Kidney epithelial cell (primary cell): Measurements from ENCODE around the gene UBASH3A. TPM values are rescaled to one million over a fixed set of nuclear protein-coding genes. Genes with fewer than 3 reads are reported as not detected.
A peak's percentile ranks its signal among the peaks of the same experiment; 100 is the strongest.

ENCODE experiments used
- DNase-seq: peaks from one replicate; pipeline ENCODE4 v3.0.0-alpha.2; 2010; ENCODE audit warnings: low read depth
- H3K27me3 ChIP-seq: 2 replicates; pipeline ENCODE4 v1.6.0; 2011; ENCODE audit warnings: low read length; ENCODE audit not compliant: control insufficient read depth, insufficient read depth
- H3K36me3 ChIP-seq: 2 replicates; pipeline ENCODE4 v1.5.1; 2011; ENCODE audit warnings: low read length; ENCODE audit not compliant: control insufficient read depth, insufficient read depth
- H3K4me3 ChIP-seq: 2 replicates; pipeline ENCODE4 v1.5.1; 2011; ENCODE audit warnings: low read depth, mild to moderate bottlenecking, control low read depth, low read length
- total RNA-seq: library from RNA; depleted of rRNA; stranded (reverse); fragments of >200 nt; gene quantifications from 2 replicates; pipeline ENCODE4 v1.2.3, GENCODE V29; 2015
- TF ChIP-seq, protein P1 (sequence below): IDR thresholded peaks from 2 replicates; pipeline ENCODE4 v1.5.1; 2011; ENCODE audit warnings: mild to moderate bottlenecking, moderate library complexity, low read length, control low read depth, inconsistent platforms; ENCODE audit not compliant: insufficient read depth, poor library complexity, severe bottlenecking

Gene UBASH3A
- total RNA-seq, 1 donor from 2014 or later = not detected

DNA sequence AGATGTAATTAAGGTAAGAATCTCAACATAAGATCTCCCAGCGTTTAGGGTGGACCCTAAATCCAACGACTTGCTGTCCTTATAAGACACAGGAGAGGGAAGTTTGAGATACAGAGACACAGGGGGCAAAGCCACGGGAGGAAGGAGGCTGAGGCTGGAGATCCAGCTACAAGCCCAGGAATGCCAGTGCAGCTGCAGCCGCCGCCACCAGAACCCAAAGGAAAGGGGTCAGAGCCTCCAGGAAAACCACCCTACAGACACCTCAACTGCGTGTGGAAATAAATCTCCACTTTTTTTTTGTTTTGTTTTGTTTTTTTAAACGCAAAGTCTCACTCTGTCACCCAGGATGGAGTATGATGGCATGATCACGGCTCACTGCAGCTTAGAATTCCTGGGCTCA is 25.3 kb upstream of the UBASH3A start:
- Histone ChIP-seq H3K27me3 (peaks cover 25% of the 10 kb centered on the region), H3K36me3 (no peaks in the 10 kb centered on the region), H3K4me3 (no peak overlapping the region)
- no peak for DNase-seq
- TF ChIP-seq, protein P1, sequence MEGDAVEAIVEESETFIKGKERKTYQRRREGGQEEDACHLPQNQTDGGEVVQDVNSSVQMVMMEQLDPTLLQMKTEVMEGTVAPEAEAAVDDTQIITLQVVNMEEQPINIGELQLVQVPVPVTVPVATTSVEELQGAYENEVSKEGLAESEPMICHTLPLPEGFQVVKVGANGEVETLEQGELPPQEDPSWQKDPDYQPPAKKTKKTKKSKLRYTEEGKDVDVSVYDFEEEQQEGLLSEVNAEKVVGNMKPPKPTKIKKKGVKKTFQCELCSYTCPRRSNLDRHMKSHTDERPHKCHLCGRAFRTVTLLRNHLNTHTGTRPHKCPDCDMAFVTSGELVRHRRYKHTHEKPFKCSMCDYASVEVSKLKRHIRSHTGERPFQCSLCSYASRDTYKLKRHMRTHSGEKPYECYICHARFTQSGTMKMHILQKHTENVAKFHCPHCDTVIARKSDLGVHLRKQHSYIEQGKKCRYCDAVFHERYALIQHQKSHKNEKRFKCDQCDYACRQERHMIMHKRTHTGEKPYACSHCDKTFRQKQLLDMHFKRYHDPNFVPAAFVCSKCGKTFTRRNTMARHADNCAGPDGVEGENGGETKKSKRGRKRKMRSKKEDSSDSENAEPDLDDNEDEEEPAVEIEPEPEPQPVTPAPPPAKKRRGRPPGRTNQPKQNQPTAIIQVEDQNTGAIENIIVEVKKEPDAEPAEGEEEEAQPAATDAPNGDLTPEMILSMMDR = no peak

DNA sequence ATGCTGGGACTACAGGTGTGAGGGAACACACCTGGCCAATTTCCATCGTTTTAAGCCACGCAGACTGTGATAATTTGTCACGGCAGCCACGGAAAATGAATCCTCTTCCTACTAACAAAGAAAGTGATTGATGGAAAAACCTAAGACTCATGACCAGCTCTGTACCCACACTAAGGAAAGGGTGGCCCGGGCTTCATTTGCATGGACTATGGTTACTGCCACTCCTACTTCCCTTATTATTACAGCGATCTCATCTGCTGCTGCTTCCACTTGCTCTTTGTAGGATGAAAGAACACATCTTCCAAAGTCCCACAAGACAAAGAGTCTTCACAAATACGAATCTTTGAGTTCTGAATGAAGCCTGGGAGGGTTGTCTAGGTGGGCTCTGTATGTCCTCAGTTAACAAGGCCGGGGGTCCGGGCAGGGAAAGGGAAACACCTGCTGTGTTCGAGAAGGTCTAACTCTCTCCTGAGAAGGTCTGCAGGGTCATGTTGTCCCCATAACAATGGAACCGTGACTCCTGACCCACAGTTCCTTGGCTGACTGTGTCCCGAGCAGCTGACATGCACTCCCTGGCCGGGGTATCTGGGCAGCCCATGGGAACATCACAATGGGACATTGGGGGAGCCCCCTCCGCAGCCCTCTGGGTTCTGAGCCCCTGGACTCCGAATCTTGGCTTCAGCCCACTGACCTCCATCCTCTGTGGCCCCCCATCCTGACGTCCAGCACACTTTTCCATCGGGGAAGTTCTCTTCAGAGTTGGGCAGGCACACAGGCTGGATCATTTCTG is 24.1 kb upstream of the UBASH3A start:
- Histone ChIP-seq H3K27me3 (peaks cover 15% of the 10 kb centered on the region), H3K36me3 (no peaks in the 10 kb centered on the region), H3K4me3 (no peak overlapping the region)
- TF ChIP-seq, protein P1 = no peak
- no peak for DNase-seq

DNA sequence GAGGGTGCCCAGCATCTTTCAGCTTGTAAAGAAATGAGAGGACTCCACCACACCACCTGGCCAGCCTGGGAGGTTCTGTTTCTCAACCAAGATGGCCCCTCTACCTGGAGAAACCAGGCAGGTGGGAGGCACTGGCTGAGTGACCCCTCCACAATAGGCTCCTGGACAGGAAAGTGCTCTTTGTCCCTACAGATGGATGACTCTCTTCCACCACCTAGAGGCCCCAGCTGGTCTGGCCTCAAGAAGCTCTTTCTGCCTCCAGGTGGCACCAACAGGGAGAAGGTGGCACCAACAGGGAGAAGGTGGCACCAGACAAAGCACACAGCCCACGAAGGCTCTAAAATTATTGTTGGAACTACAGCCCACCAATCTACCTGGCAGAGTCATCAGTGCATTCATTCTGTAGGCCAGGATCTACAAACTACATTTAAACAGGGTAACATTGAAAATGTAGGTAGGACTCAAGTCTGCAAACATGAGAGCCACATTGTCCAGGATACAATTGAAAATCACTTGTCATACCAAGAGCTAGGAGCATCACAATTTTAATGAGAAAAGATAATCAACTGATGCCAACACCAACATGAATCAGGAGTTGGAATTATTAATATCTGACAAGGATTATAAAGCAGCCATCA is 22.2 kb upstream of the UBASH3A start:
- Histone ChIP-seq H3K27me3 (peaks cover under 1% of the 10 kb centered on the region), H3K4me3 (no peak overlapping the region), H3K36me3 (no peaks in the 10 kb centered on the region)
- TF ChIP-seq, protein P1 = peak; percentile 95
- no peak for DNase-seq

DNA sequence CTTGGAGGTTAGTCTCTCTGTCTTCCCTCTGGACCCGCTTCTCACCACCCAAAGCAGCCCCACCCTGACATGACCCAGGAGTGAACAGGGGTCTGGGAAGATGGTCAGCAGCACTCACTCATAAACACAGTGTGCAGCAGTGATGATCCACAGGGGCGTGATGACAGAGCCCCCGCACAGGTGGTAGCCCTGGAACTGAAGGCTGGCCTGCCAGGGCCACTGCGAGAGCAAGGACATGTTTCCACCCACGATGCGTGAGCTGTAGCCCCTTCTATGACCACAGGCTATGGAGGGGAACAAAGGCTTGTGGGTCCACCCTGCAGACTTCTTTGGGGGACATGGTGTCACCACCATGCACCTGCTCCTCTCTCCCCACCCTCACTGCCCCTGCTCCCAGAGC is 20.8 kb upstream of the UBASH3A start:
- Histone ChIP-seq H3K36me3 (no peaks in the 10 kb centered on the region), H3K4me3 (no peak overlapping the region), H3K27me3 (no peaks in the 10 kb centered on the region)
- no peak for DNase-seq
- TF ChIP-seq, protein P1 = no peak

DNA sequence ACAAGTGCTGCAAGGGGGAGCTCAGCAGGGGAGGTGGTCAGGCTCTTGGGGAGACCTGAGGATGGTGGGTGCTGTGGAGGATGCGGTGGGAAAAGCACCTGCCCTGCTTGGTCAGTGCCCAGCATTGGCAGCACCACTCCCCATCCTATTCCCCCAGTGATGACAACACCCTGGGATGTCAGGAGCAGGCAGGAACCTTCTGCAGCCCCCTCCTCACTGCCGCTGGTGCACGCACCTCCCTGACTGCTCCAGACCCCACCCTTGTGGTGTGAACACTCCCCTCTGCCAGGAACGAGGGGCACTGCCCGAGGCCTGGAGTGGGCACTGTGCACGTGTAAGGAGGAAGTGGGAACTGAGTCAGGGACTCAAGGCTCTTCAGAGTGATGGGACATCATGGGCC is 20.4 kb upstream of the UBASH3A start:
- TF ChIP-seq, protein P1 = no peak
- Histone ChIP-seq H3K27me3 (no peaks in the 10 kb centered on the region), H3K4me3 (no peak overlapping the region), H3K36me3 (no peaks in the 10 kb centered on the region)
- DNase-seq = no peak
